Lower leg skin (tissue), 3 donors: ENCODE results near the gene JARID2.

Source experiments
- CTCF ChIP-seq, 3 donors: fragments of 450-650 bp; IDR thresholded peaks; one replicate each; pipeline ENCODE4 v1.5.1; 2016; ENCODE audit warnings: antibody characterized with exemption in 3 of 3, mild to moderate bottlenecking in 3 of 3, moderate library complexity in 2 of 3
- POLR2A ChIP-seq, 2 donors: fragments of 450-650 bp; IDR thresholded peaks; one replicate each; pipeline ENCODE4 v1.6.1; 2016 to 2017; ENCODE audit warnings: antibody characterized with exemption in 2 of 2, mild to moderate bottlenecking in 1 of 2, moderate library complexity in 1 of 2

GRCh38 chr6:15363523-15364400 lies 117.9 kb downstream of the JARID2 start:
- no peak for TF ChIP-seq POLR2A (IDR thresholded peaks at IDR 0.05)
- no peak for TF ChIP-seq CTCF (IDR thresholded peaks at IDR 0.05)
